GM23338 (cell line): ENCODE measurements around the gene LRRFIP1. TPM values are rescaled to one million over a fixed set of nuclear protein-coding genes. Genes with fewer than 3 reads are reported as not detected.
A peak's percentile ranks its signal among the peaks of the same experiment; 100 is the strongest.

ENCODE experiments used
- ATAC-seq: fragments of 200-7000 bp; cut with Tn5 transposase; 3 replicates; pipeline ENCODE4 v1.9.1; 2020
- DNase-seq: peaks from one replicate; pipeline ENCODE4 v3.0.0-alpha.2; 2015; ENCODE audit warnings: low spot score
- H2AFZ ChIP-seq: fragments of 200-600 bp; sonication (generic); 2 replicates; pipeline ENCODE4 v1.8.0; 2016; ENCODE audit warnings: antibody characterized with exemption, mild to moderate bottlenecking, moderate library complexity
- H3F3A ChIP-seq: fragments of 200-600 bp; sonication (generic); replicated peaks from 2 replicates; pipeline ENCODE4 v1.8.0; 2017; ENCODE audit warnings: antibody characterized with exemption, mixed run types, low read depth
- H3K27ac ChIP-seq: fragments of 200-600 bp; sonication (generic); 2 replicates; pipeline ENCODE4 v1.6.1; 2016; ENCODE audit warnings: low read depth
- H3K27me3 ChIP-seq: fragments of 200-600 bp; sonication (generic); 2 replicates; pipeline ENCODE4 v1.8.0; 2016; ENCODE audit warnings: mild to moderate bottlenecking, mixed run types, moderate library complexity; ENCODE audit not compliant: insufficient read depth
- H3K36me3 ChIP-seq: fragments of 200-600 bp; sonication (generic); 2 replicates; pipeline ENCODE4 v1.8.0; 2016; ENCODE audit warnings: mild to moderate bottlenecking; ENCODE audit not compliant: insufficient read depth
- H3K4me1 ChIP-seq: fragments of 200-600 bp; sonication (generic); 2 replicates; pipeline ENCODE4 v1.8.0; 2016; ENCODE audit warnings: mild to moderate bottlenecking, moderate library complexity; ENCODE audit not compliant: insufficient read depth
- H3K4me2 ChIP-seq: fragments of 200-600 bp; sonication (generic); 2 replicates; pipeline ENCODE4 v1.7.1; 2017; ENCODE audit warnings: mixed run types
- H3K4me3 ChIP-seq: fragments of 200-600 bp; sonication (generic); 2 replicates; pipeline ENCODE4 v1.6.1; 2016; ENCODE audit warnings: mixed run types
- H3K79me2 ChIP-seq: fragments of 200-600 bp; sonication (generic); replicated peaks from 2 replicates; pipeline ENCODE4 v1.8.0; 2017; ENCODE audit warnings: mild to moderate bottlenecking; ENCODE audit not compliant: insufficient read depth
- H3K9me2 ChIP-seq: fragments of 200-600 bp; sonication (generic); 2 replicates; pipeline ENCODE4 v1.8.0; 2017; ENCODE audit not compliant: insufficient read depth
- H4K20me1 ChIP-seq: fragments of 200-600 bp; sonication (generic); replicated peaks from 2 replicates; pipeline ENCODE4 v1.8.0; 2017; ENCODE audit warnings: mild to moderate bottlenecking; ENCODE audit not compliant: insufficient read depth
- H3K27ac Mint-ChIP-seq: 2 replicates; pipeline ENCODE4 v1.8.0; 2020; ENCODE audit warnings: inconsistent platforms, mild to moderate bottlenecking, moderate library complexity, mixed read lengths
- H3K27me3 Mint-ChIP-seq: 3 replicates; pipeline ENCODE4 v1.8.0; 2022; ENCODE audit warnings: low read depth, mild to moderate bottlenecking, moderate library complexity, mixed read lengths, inconsistent platforms; ENCODE audit not compliant: insufficient read depth, poor library complexity
- H3K36me3 Mint-ChIP-seq: 3 replicates; pipeline ENCODE4 v1.8.0; 2021; ENCODE audit warnings: low read depth, mild to moderate bottlenecking, inconsistent platforms, moderate library complexity, mixed read lengths
- H3K4me1 Mint-ChIP-seq: 3 replicates; pipeline ENCODE4 v1.8.0; 2020; ENCODE audit warnings: mild to moderate bottlenecking, inconsistent platforms, mixed read lengths
- H3K4me3 Mint-ChIP-seq: 3 replicates; pipeline ENCODE4 v1.8.0; 2021; ENCODE audit warnings: moderate library complexity, mild to moderate bottlenecking, inconsistent platforms, mixed read lengths
- H3K9me3 Mint-ChIP-seq: 3 replicates; pipeline ENCODE4 v1.8.0; 2020; ENCODE audit warnings: moderate library complexity, mild to moderate bottlenecking, inconsistent platforms, mixed read lengths
- CREB1 ChIP-seq: fragments of 250-450 bp; sonication (Bioruptor Pico); IDR thresholded peaks from 2 replicates; pipeline ENCODE4 v1.5.0; 2020; ENCODE audit warnings: low read depth, mild to moderate bottlenecking, moderate library complexity
- CTCF ChIP-seq, 2 experiments: fragments of 200-600 bp in 1 of 2; sonication (generic) in 1 of 2; conservative IDR thresholded peaks; 2 replicates each; pipeline versions ENCODE4 v1.5.1 to v1.6.1; 2016 to 2017; ENCODE audit warnings: antibody characterized with exemption in 2 of 2, low read depth in 2 of 2, mild to moderate bottlenecking in 2 of 2, moderate library complexity in 1 of 2
- ETS1 ChIP-seq: IDR thresholded peaks from 2 replicates; pipeline ENCODE4 v1.6.1; 2016; ENCODE audit warnings: antibody characterized with exemption
- JUNB ChIP-seq: IDR thresholded peaks from one replicate; pipeline ENCODE4 v1.6.1; 2016; ENCODE audit warnings: antibody characterized with exemption; ENCODE audit not compliant: unreplicated experiment
- POLR2AphosphoS5 ChIP-seq: IDR thresholded peaks from 2 replicates; pipeline ENCODE4 v1.6.1; 2016; ENCODE audit warnings: antibody characterized with exemption, low read depth
- STAT1 ChIP-seq: IDR thresholded peaks from one replicate; pipeline ENCODE4 v1.6.1; 2016; ENCODE audit warnings: antibody characterized with exemption; ENCODE audit not compliant: unreplicated experiment
- ZNF114 ChIP-seq: fragments of 250-450 bp; sonication (Bioruptor Pico); IDR thresholded peaks from 2 replicates; pipeline ENCODE4 v1.5.0; 2020; ENCODE audit warnings: mild to moderate bottlenecking, moderate library complexity
- ZNF331 ChIP-seq: fragments of 250-450 bp; sonication (Bioruptor Pico); IDR thresholded peaks from 2 replicates; pipeline ENCODE4 v1.5.0; 2020; ENCODE audit warnings: low read depth, mild to moderate bottlenecking, moderate library complexity
- ZNF462 ChIP-seq: fragments of 250-450 bp; sonication (Bioruptor Pico); IDR thresholded peaks from 2 replicates; pipeline ENCODE4 v1.5.0; 2020; ENCODE audit warnings: mild to moderate bottlenecking, moderate library complexity
- polyA plus RNA-seq: library from polyadenylated mRNA; unstranded; fragments of >200 nt; fragmentation: Nextera tagmentation; extraction: Ambion mirVana; gene quantifications from 2 replicates; pipeline ENCODE4 v1.2.1, GENCODE V29; 2016
- total RNA-seq: library from RNA; depleted of rRNA; stranded (reverse); fragments of >200 nt; shearing (Covaris generic); gene quantifications from 2 replicates; pipeline ENCODE4 v1.2.3, GENCODE V29; 2014

Gene LRRFIP1
- total and polyA plus RNA-seq, 2 experiments from 2014 or later: 59.6 to 178 TPM

- Mint-ChIP-seq H3K4me3 (no peak overlapping the region), H3K36me3 (peaks cover 12% of the 10 kb centered on the region), H3K27ac (no peak overlapping the region), H3K9me3 (no peaks in the 10 kb centered on the region; the same call in 2 of the 3 replicates), H3K4me1 (peaks cover 48% of the 10 kb centered on the region), H3K27me3 (peaks cover 4% of the 10 kb centered on the region)
- Histone ChIP-seq H3K4me1 (peaks cover 14% of the 10 kb centered on the region), H2AFZ (no peak overlapping the region), H3K27me3 (no peaks in the 10 kb centered on the region), H3K27ac (no peak overlapping the region), H4K20me1 (peaks cover 20% of the 10 kb centered on the region; the same call in 1 of the 2 replicates), H3K79me2 (peaks cover 63% of the 10 kb centered on the region), H3K4me2 (peak overlapping the region; percentile 2; the same call in 1 of the 2 replicates), H3K36me3 (no peaks in the 10 kb centered on the region), H3K9me2 (no peaks in the 10 kb centered on the region), H3K4me3 (no peak overlapping the region), H3F3A (no peaks in the 10 kb centered on the region)
- TF ChIP-seq CREB1 (CRISPR knock-in tag): no peak
- peak in 1 of 2 experiments; percentile 36; a peak in 1 of 4 replicates for TF ChIP-seq CTCF (conservative IDR thresholded peaks at IDR 0.05; ENCODE audit: low read depth in 2 of 2)
- ATAC-seq (peak; percentile 14), DNase-seq (peak; percentile 14)
Observed at GRCh38 chr2:237743561-237744269, 116.3 kb downstream of the LRRFIP1 start.

DNA sequence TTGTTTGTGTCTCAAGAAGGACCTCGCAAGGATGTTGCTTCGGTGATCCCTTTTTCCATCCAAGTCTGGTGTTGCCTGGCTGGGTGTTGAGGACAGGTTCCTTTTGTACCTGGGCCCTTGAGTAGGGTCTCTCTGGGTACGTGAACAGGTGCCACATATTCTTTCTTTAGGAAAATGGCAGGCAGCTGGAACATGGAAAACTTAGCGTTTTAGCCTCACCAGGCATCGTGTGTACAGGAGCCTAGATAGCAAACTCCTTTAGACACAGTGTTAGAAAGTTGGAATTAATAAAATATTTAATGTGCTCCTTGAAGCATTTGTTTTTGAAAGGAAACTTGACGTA lies 116.9 kb downstream of the LRRFIP1 start:
- no peak overlapping the region for H3K27ac ChIP-seq
- no peaks in the 10 kb centered on the region for H3K27me3 ChIP-seq
- Mint-ChIP-seq H3K36me3 (peaks cover 18% of the 10 kb centered on the region), H3K9me3 (no peaks in the 10 kb centered on the region; the same call in 2 of the 3 replicates), H3K4me3 (no peak overlapping the region), H3K27me3 (peaks cover 3% of the 10 kb centered on the region), H3K4me1 (peaks cover 42% of the 10 kb centered on the region), H3K27ac (no peak overlapping the region)
- H3K4me2 ChIP-seq: no peak overlapping the region
- H2AFZ ChIP-seq: no peak overlapping the region
- peaks cover 9% of the 10 kb centered on the region for H3K4me1 ChIP-seq
- peaks cover 58% of the 10 kb centered on the region for H3K79me2 ChIP-seq
- no peaks in the 10 kb centered on the region for H3K9me2 ChIP-seq
- DNase-seq (no peak), ATAC-seq (no peak)
- H3F3A ChIP-seq: no peaks in the 10 kb centered on the region
- no peak overlapping the region for H3K4me3 ChIP-seq
- H4K20me1 ChIP-seq: peaks cover 20% of the 10 kb centered on the region; the same call in 1 of the 2 replicates
- peaks cover 2% of the 10 kb centered on the region; the same call in 1 of the 2 replicates for H3K36me3 ChIP-seq
- no peak for TF ChIP-seq JUNB
- TF ChIP-seq ZNF114 (CRISPR knock-in tag): no peak
- TF ChIP-seq ETS1: no peak
- no peak for TF ChIP-seq POLR2AphosphoS5
- TF ChIP-seq ZNF462 (CRISPR knock-in tag): no peak
- TF ChIP-seq STAT1: no peak
- no peak for TF ChIP-seq ZNF331 (CRISPR knock-in tag)
